Skeletal muscle cell (primary cell): Measurements from ENCODE around the gene COX10.

Source experiments
- DNase-seq: peaks from one replicate; pipeline ENCODE4 v3.0.0-alpha.2; 2010; ENCODE audit warnings: low read depth
- H3K4me3 ChIP-seq: 2 replicates; pipeline ENCODE4 v1.5.1; 2011; ENCODE audit warnings: low read depth, mild to moderate bottlenecking, control low read depth, low read length, moderate library complexity

The COX10 gene

GRCh38 chr17:14116263-14117024 lies 47.1 kb downstream of the COX10 start:
- no peak for DNase-seq
- no peak overlapping the region for H3K4me3 ChIP-seq

- no peak overlapping the region for H3K4me3 ChIP-seq
- no peak for DNase-seq
Measured at GRCh38 chr17:14118951-14119350, 49.6 kb downstream of the COX10 start.

- DNase-seq, result no peak
- no peak overlapping the region for H3K4me3 ChIP-seq
Measured at GRCh38 chr17:14119546-14119945, 50.2 kb downstream of the COX10 start.

DNA sequence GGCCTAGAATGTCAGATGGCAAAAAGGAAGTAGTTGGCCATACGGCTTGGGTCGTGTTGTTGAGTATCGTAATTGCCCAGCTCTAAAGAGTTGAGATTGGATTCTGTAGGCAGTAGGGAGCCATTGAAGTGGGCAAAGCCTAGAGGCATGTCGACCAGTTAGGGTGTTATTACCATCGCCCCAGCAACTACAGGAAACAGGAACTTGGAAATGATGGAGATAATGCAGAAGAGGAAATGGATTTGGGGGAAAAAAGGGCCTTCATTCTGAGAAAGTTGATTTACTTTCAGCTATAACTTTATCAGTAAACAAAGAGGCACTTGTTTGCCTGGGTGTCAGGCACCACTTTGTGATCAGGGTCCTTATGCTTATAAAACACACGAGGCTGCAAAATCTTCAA lies 52.6 kb downstream of the COX10 start:
- H3K4me3 ChIP-seq, result no peak overlapping the region
- no peak for DNase-seq

GRCh38 chr17:14123619-14124278 lies 54.4 kb downstream of the COX10 start:
- H3K4me3 ChIP-seq, result no peak overlapping the region
- no peak for DNase-seq

- no peak for DNase-seq
- H3K4me3 ChIP-seq, result no peak overlapping the region
Measured at GRCh38 chr17:14124854-14125253, 55.5 kb downstream of the COX10 start.

DNA sequence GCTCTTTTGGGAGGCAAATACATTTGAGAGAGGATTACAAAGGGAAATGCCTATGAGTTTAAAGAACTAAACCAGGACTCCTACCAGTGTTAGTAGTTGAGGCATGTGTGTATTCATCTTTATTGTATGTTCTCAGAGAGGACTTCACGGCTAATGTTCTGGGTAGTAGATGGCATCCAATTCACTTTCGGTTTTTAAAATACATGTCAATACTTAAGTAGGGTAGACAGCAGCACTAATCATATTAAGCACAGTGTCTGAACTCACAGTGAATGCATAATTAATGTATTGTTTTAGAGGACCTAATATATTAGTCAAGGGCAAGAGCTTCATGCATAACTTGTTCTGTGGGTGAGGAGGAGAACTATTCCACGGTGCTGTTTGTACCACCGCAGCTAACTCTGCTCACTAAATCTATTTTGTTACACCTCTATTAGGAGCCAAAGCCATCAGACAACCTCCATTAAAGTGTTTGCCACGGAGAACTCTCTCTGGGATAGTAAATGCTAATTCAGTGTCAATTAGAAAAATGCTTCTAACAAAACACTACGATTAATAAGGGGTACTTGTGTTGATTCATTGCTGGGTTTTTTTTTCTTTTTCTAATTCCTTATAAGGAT lies 56.3 kb downstream of the COX10 start:
- H3K4me3 ChIP-seq, result peak overlapping the region; percentile 10
- no peak for DNase-seq

GRCh38 chr17:14133104-14133503 lies 63.8 kb downstream of the COX10 start:
- H3K4me3 ChIP-seq, result no peak overlapping the region
- no peak for DNase-seq

DNA sequence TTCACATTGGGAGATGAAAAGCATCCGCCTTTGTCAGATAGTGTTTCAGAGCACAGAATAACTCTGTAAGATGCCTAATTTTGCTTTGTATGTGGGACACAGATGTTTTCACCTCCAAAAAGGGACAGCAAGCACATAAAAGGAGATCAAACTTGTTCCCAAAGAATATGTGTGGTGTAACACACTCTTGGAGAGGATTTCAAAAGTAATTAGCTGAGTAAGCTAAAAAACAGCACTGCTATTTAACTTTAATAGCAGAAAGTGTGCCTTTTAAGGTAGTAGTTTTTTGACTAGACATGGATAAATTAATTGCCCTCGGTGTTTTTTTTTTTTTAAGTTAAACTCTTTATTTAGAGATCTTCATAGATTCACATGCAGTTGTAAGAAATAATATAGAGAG lies 65.2 kb downstream of the COX10 start:
- no peak overlapping the region for H3K4me3 ChIP-seq
- DNase-seq, result no peak

DNA sequence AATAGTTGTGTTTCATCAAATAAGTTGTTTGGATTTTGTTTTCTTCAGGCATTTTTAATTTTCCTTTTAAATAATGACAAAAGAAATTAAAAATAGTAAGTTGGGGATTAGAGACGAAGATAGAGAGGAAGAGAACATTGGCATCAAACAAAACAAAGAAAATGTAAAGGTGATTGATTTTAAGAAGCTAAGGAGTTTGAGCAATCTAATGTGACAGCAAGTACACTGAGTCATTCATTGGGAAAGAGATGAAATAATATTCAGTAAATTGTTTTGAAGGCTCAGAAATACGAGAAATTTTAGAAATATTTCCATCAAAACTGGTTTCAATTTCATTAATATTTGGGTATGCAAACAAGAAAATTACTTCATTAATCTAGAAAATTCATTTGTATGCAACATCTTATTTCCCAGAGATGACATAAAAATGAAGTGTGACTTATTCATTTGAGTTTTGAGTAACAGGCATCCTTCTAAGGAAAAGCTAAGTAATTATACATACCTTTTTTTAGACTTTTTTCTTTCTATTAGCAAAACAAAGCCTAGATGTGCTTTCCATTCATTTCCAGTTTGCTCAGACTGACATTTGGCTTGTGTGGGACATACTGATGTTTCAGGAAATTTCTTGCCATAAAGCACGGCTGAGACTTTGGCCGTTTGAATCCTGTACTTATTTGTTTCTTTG lies 66.7 kb downstream of the COX10 start:
- H3K4me3 ChIP-seq, result no peak overlapping the region
- DNase-seq, result no peak

DNA sequence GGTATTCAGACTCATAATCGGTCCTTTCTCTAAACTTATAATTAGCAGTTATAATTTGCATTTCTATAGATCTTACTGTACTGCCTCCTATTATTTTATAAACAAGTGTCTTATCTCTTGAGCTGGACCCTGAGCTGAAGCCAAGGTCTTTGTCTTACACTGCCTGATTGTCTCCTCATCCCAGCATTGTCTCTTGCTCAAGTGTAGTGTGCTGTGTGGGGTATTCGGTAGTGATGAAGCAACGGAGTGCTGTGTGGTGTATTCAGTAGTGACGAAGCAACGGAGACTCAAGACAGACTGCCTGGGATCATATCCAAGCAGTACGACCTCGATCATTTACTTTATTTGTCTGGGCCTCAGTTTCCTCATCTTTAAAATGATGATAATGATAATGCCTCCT lies 69.3 kb downstream of the COX10 start:
- H3K4me3 ChIP-seq, result no peak overlapping the region
- DNase-seq, result no peak

- H3K4me3 ChIP-seq, result no peak overlapping the region
- DNase-seq, result peak; percentile 17
Measured at GRCh38 chr17:14143688-14144087, 74.4 kb downstream of the COX10 start.

DNA sequence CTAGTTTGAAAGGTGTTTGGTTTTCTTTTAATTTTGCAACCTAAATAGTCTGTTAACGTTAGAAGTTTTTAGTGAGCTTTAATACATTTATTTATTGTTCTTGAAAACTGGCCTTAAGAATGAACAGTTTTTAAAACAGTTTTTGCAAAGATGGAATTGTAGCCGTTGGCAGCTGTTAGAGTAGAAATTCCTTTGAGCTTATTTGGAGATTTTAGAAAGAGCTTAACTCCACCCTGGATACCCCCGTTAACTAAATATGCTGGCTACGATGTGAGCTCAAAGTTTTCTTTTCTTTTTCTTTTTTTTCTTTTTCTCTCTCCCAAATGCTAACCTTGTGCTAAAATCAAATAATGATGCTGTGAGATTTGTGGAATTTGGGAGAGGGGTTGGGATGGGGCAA lies 75.2 kb downstream of the COX10 start:
- no peak for DNase-seq
- no peak overlapping the region for H3K4me3 ChIP-seq

DNA sequence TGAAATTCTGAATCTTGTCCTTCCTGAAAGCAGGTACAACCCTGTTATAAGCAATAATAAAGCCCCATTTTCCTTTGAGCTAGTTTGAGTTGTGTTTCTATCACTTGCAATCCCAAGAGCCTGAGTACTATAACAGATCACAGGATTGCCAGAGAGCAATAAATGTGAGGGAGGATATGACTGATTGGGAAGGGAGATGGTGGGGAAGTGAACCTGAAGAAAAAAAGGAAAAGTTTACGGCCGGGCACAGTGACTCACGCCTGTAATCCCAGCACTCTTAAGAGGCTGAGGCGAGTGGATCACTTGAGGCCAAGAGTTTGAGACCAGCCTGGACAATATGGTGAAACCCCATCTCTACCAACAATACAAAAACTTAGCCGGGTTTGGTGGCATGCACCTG lies 80.4 kb downstream of the COX10 start:
- no peak for DNase-seq

DNA sequence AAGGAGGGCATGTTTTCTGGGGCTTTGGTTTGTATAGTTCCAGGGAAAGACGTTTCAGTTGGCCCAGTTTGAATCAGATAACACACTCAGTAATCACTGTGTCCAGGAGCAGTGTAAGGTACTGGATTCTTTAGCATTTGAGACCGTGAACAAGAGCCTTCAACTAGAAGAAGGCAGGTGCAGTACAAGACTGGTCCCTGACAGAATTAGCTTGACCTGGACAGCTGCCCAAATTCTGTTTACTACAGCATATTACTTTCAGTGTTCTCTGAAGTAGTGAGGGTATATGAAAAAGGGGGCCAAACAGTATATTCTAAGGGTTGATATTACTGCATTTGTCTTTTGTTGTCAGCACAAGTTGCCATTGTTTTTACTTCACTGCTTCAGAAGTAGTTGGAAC lies 81.3 kb downstream of the COX10 start:
- no peak overlapping the region for H3K4me3 ChIP-seq
- no peak for DNase-seq

More for the DNA sequence above, 80.4 kb downstream of the COX10 start:
- H3K4me3 ChIP-seq, result no peak overlapping the region

DNA sequence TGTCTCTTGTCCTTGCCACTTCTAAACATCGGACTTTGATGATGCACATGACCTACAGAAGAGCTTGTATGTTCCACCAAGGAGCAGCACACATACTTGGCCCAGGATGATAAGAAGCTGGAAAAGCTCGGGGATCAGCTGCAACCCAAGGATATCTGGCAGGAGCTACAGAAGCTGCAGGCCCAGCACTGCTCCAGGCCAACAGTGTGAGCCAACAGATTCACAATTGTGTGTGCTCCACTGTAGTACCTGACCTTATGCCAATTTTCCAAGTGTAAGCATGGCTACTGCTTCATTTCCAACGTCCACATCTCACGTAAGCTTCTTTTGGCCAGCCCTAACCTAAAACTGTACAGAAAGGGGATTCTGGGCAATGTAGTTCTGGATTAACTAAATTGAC lies 83.4 kb downstream of the COX10 start:
- no peak for DNase-seq
- H3K4me3 ChIP-seq, result no peak overlapping the region

DNA sequence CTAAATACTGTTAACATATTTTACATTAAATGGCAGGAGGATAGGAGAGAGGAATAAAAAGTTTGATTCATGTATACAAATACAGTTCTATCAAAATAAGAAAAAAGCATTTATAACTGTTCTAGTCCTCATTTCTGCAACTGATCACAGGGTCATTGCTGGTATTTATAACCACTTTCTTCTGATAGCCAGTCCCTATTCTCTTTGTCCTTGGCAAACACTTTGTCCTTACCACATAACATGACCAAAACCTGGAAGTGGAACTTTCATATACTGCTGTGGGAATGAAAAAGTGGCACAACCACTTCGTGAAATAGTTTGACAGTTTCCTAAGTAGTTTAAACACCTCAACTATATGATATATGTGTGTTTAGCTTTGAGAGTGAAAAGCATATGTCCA lies 84.1 kb downstream of the COX10 start:
- no peak overlapping the region for H3K4me3 ChIP-seq
- DNase-seq, result no peak

GRCh38 chr17:14156689-14157088 lies 87.4 kb downstream of the COX10 start:
- DNase-seq, result no peak
- no peak overlapping the region for H3K4me3 ChIP-seq

- H3K4me3 ChIP-seq, result no peak overlapping the region
- DNase-seq, result no peak
Measured at GRCh38 chr17:14157822-14158221, 88.5 kb downstream of the COX10 start.

DNA sequence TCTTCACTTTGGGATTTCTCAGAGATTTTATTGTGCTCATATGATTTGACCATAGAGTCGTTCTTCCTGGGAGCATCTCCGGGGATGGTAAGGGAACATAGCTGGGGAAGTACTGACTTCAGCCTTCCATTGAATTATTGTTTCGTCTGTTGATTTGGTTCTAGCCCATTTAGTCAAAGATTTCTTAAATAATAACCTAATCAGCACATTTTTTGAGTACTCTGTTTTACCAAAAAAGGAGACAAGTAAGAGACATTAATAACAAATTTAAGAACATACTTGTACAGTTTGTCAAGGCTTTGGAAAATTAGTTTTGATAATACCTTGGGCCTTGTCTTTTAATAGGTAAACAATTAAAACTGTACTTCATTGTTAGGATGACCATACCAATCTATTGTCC lies 89.4 kb downstream of the COX10 start:
- no peak for DNase-seq
- no peak overlapping the region for H3K4me3 ChIP-seq
